PFSK-1 (cell line): ENCODE results near the gene SETDB2.

ENCODE experiments used
- POLR2AphosphoS5 ChIP-seq: IDR thresholded peaks from 2 replicates; pipeline ENCODE4 v1.6.1; 2012; ENCODE audit warnings: low read depth, mild to moderate bottlenecking, control low read depth, low read length, moderate library complexity
- SIN3A ChIP-seq: IDR thresholded peaks from 2 replicates; pipeline ENCODE4 v1.6.1; 2012; ENCODE audit warnings: mild to moderate bottlenecking, low read length, moderate library complexity, borderline replicate concordance; ENCODE audit not compliant: insufficient read depth

GRCh38 chr13:49540552-49540951 is 96.5 kb downstream of the SETDB2 start:
- TF ChIP-seq SIN3A = no peak
- TF ChIP-seq POLR2AphosphoS5 = no peak
